ENCODE measurements around the gene SLC2A13. TPM values are rescaled to one million over a fixed set of nuclear protein-coding genes. Genes with fewer than 3 reads are reported as not detected.

The SLC2A13 gene
- total and polyA plus RNA-seq, 8 donors: 0.93 to 87.5 (median 4.0) TPM

GRCh38 chr12:40015345-40015744, 90.5 kb downstream of the SLC2A13 start:
- peaks cover 0 to 12% (median 7%) of the 10 kb centered on the region in 4 donors for H3K4me1 ChIP-seq
- no peak overlapping the region for H3K4me3 ChIP-seq
- no peaks in the 10 kb centered on the region for H3K27me3 ChIP-seq
- WGBS, 5 donors: 83 to 99% (median 95%) methylated on average over 2 of the region's 2 CpGs
- TF ChIP-seq POLR2AphosphoS5 (IDR thresholded peaks at IDR 0.05) (no peak), CTCF (IDR thresholded peaks at IDR 0.05) (no peak), EP300 (IDR thresholded peaks at IDR 0.05) (no peak), POLR2A (IDR thresholded peaks at IDR 0.05) (no peak)
- intact Hi-C loops (cut with DNase I; ENCODE audit: low total_unique reads): no loop called here
- H3K9me3 ChIP-seq: no peaks in the 10 kb centered on the region
- no peaks in the 10 kb centered on the region for H3K36me3 ChIP-seq
- DNase-seq: no peak
- H3K27ac ChIP-seq: no peak overlapping the region

- intact Hi-C loops (cut with DNase I; ENCODE audit: low total_unique reads): loop anchor here (5.0 kb wide), 1 partner anchor 93 kb away; the partner anchor contains the start of gene SLC2A13
- no peak overlapping the region for H3K27ac ChIP-seq
Measured at GRCh38 chr12:40013847-40014246, 92.0 kb downstream of the SLC2A13 start.

DNA sequence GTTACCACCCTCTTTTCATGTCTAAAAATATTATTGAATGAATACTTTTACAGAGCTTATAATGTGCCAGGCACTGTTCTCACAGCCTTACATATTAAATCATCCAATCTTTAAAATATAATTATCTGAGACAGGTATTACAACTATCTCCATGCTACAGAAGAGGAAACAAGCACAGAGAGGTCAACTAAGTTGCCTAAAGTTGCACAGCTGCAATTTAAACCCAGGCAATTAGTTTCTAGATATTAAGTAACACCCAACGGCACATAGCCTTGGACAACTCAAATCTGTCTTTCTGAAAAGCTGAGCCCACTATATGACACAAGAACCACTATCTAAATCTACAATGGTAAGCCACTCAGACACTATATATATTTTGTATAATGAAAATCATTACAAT, 92.6 kb downstream of the SLC2A13 start:
- H3K36me3 ChIP-seq: no peaks in the 10 kb centered on the region
- 69 to 92% (median 75%) methylated on average over 1 of the region's 1 CpG for WGBS, 5 donors
- no peak for DNase-seq
- intact Hi-C loops (cut with DNase I; ENCODE audit: low total_unique reads): loop anchor here (5.0 kb wide), 1 partner anchor 94 kb away; the partner anchor contains the start of gene SLC2A13
- no peak overlapping the region for H3K27ac ChIP-seq
- peaks cover 0 to 12% (median 7%) of the 10 kb centered on the region in 4 donors for H3K4me1 ChIP-seq
- H3K4me3 ChIP-seq: no peak overlapping the region
- TF ChIP-seq POLR2AphosphoS5 (IDR thresholded peaks at IDR 0.05) (no peak), POLR2A (IDR thresholded peaks at IDR 0.05) (no peak), CTCF (IDR thresholded peaks at IDR 0.05) (no peak), EP300 (IDR thresholded peaks at IDR 0.05) (no peak)
- H3K9me3 ChIP-seq: no peaks in the 10 kb centered on the region
- H3K27me3 ChIP-seq: no peaks in the 10 kb centered on the region

More at GRCh38 chr12:40013847-40014246, 92.0 kb downstream of the SLC2A13 start:
- no peak overlapping the region for H3K4me3 ChIP-seq
- no peaks in the 10 kb centered on the region for H3K9me3 ChIP-seq
- DNase-seq: no peak
- 36 to 58% (median 42%) methylated on average over 2 of the region's 2 CpGs for WGBS, 5 donors
- H3K4me1 ChIP-seq: peaks cover 0 to 12% (median 7%) of the 10 kb centered on the region in 4 donors
- no peaks in the 10 kb centered on the region for H3K27me3 ChIP-seq
- H3K36me3 ChIP-seq: no peaks in the 10 kb centered on the region
- no peak for TF ChIP-seq CTCF (IDR thresholded peaks at IDR 0.05)
- no peak for TF ChIP-seq POLR2AphosphoS5 (IDR thresholded peaks at IDR 0.05)
- TF ChIP-seq EP300 (IDR thresholded peaks at IDR 0.05): no peak
- no peak for TF ChIP-seq POLR2A (IDR thresholded peaks at IDR 0.05)

DNA sequence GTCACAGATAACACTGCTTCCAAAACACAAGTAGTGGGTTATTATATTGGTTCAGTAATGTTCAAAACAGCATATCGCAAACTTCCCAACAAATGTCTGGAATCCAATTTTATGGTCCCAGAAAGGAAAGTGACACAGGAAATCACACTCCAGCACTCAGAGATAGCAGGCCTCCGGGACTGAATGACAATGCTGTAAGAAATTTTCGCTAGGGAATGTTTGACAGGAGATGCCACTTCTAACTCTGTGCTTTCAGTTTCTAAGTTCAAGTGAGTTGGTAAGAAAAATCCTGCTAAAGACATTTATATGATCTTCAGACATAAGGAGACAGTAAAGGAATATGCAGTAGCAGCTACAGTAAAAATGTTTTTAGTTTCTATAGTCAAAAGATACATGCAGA, 93.2 kb downstream of the SLC2A13 start:
- Histone ChIP-seq H3K4me1 (peaks cover 0 to 12% (median 7%) of the 10 kb centered on the region in 4 donors), H3K4me3 (no peak overlapping the region), H3K27me3 (no peaks in the 10 kb centered on the region), H3K27ac (no peak overlapping the region), H3K36me3 (no peaks in the 10 kb centered on the region), H3K9me3 (no peaks in the 10 kb centered on the region)
- 58 to 68% (median 64%) methylated on average over 3 of the region's 3 CpGs for WGBS, 5 donors
- intact Hi-C loops (cut with DNase I; ENCODE audit: low total_unique reads): loop anchor here (5.0 kb wide), 1 partner anchor 95 kb away; the partner anchor contains the start of gene SLC2A13
- TF ChIP-seq POLR2A (IDR thresholded peaks at IDR 0.05): no peak
- TF ChIP-seq EP300 (IDR thresholded peaks at IDR 0.05): no peak
- TF ChIP-seq CTCF (IDR thresholded peaks at IDR 0.05): no peak
- no peak for TF ChIP-seq POLR2AphosphoS5 (IDR thresholded peaks at IDR 0.05)
- no peak for DNase-seq
